ENCODE results near the gene SNRPA.

Gene SNRPA

GRCh38 chr19:40737102-40737644 is 13.8 kb upstream of the SNRPA start:
- DNase-seq (ENCODE audit: low read depth) = no peak
- no peak for TF ChIP-seq MYC (IDR thresholded peaks at IDR 0.05; ENCODE audit: low read depth, low read length)
- no peak for TF ChIP-seq MAX (IDR thresholded peaks at IDR 0.05; ENCODE audit: low read depth, low read length)
- no peak for TF ChIP-seq POLR2A (IDR thresholded peaks at IDR 0.05; ENCODE audit: extremely low read depth, insufficient read length)
- TF ChIP-seq CTCF (IDR thresholded peaks at IDR 0.05; ENCODE audit: low read depth, low read length) = no peak
- H3K4me3 ChIP-seq (ENCODE audit: low read depth, low read length) = no peak overlapping the region

- DNase-seq (ENCODE audit: low read depth) = no peak
- TF ChIP-seq MAX (IDR thresholded peaks at IDR 0.05; ENCODE audit: low read depth, low read length) (no peak), POLR2A (IDR thresholded peaks at IDR 0.05; ENCODE audit: extremely low read depth, insufficient read length) (no peak), MYC (IDR thresholded peaks at IDR 0.05; ENCODE audit: low read depth, low read length) (no peak), CTCF (IDR thresholded peaks at IDR 0.05; ENCODE audit: low read depth, low read length) (no peak)
Observed at GRCh38 chr19:40739030-40739839, 11.8 kb upstream of the SNRPA start.

GRCh38 chr19:40739871-40740703 is 10.9 kb upstream of the SNRPA start:
- no peak for DNase-seq (ENCODE audit: low read depth)
- no peak overlapping the region for H3K4me3 ChIP-seq (ENCODE audit: low read depth, low read length)
- TF ChIP-seq CTCF (IDR thresholded peaks at IDR 0.05; ENCODE audit: low read depth, low read length) = no peak
- TF ChIP-seq MAX (IDR thresholded peaks at IDR 0.05; ENCODE audit: low read depth, low read length) = no peak
- no peak for TF ChIP-seq POLR2A (IDR thresholded peaks at IDR 0.05; ENCODE audit: extremely low read depth, insufficient read length)
- TF ChIP-seq MYC (IDR thresholded peaks at IDR 0.05; ENCODE audit: low read depth, low read length) = no peak

More at GRCh38 chr19:40739030-40739839, 11.8 kb upstream of the SNRPA start:
- no peak overlapping the region for H3K4me3 ChIP-seq (ENCODE audit: low read depth, low read length)

- no peak for DNase-seq (ENCODE audit: low read depth)
- H3K4me3 ChIP-seq (ENCODE audit: low read depth, low read length) = no peak overlapping the region
- TF ChIP-seq POLR2A (IDR thresholded peaks at IDR 0.05; ENCODE audit: extremely low read depth, insufficient read length) (no peak), CTCF (IDR thresholded peaks at IDR 0.05; ENCODE audit: low read depth, low read length) (no peak), MYC (IDR thresholded peaks at IDR 0.05; ENCODE audit: low read depth, low read length) (no peak), MAX (IDR thresholded peaks at IDR 0.05; ENCODE audit: low read depth, low read length) (no peak)
Observed at GRCh38 chr19:40740747-40741146, 10.3 kb upstream of the SNRPA start.

GRCh38 chr19:40741527-40742390 is 9.2 kb upstream of the SNRPA start:
- DNase-seq (ENCODE audit: low read depth) = peak; percentile 48
- no peak overlapping the region for H3K4me3 ChIP-seq (ENCODE audit: low read depth, low read length)
- TF ChIP-seq MYC (IDR thresholded peaks at IDR 0.05; ENCODE audit: low read depth, low read length) = no peak
- no peak for TF ChIP-seq POLR2A (IDR thresholded peaks at IDR 0.05; ENCODE audit: extremely low read depth, insufficient read length)
- no peak for TF ChIP-seq CTCF (IDR thresholded peaks at IDR 0.05; ENCODE audit: low read depth, low read length)
- TF ChIP-seq MAX (IDR thresholded peaks at IDR 0.05; ENCODE audit: low read depth, low read length) = no peak

All from NB4 (cell line).